Stomach (tissue), 4 donors: ENCODE data around the gene LYPD3.

Experiments
- EP300 ChIP-seq: sonication (generic); formaldehyde crosslinking; IDR thresholded peaks from one replicate; pipeline ENCODE4 v1.6.1; 2017; ENCODE audit warnings: antibody characterized with exemption
- POLR2A ChIP-seq, 4 donors: fragments of 450-650 bp; IDR thresholded peaks; one replicate each; pipeline ENCODE4 v1.6.1; 2016; ENCODE audit warnings: antibody characterized with exemption in 4 of 4, control low read depth in 2 of 4, mild to moderate bottlenecking in 1 of 4, moderate library complexity in 1 of 4
- POLR2AphosphoS5 ChIP-seq, 3 donors: sonication (generic); formaldehyde crosslinking; IDR thresholded peaks; one replicate each; pipeline ENCODE4 v1.6.1; 2016; ENCODE audit warnings: antibody characterized with exemption in 3 of 3
- TF ChIP-seq, protein P1 (sequence below), 7 experiments: fragments of 450-650 bp in 4 of 7; fragments of 200-600 bp in 3 of 7; sonication (generic) in 3 of 7; IDR thresholded peaks; one replicate each; pipeline ENCODE4 v1.5.1; 2016 to 2019; ENCODE audit warnings: antibody characterized with exemption in 7 of 7, control low read depth in 2 of 7, mild to moderate bottlenecking in 1 of 7

- TF ChIP-seq POLR2AphosphoS5 (IDR thresholded peaks at IDR 0.05) (no peak), POLR2A (IDR thresholded peaks at IDR 0.05) (no peak), EP300 (no peak)
- TF ChIP-seq, protein P1, sequence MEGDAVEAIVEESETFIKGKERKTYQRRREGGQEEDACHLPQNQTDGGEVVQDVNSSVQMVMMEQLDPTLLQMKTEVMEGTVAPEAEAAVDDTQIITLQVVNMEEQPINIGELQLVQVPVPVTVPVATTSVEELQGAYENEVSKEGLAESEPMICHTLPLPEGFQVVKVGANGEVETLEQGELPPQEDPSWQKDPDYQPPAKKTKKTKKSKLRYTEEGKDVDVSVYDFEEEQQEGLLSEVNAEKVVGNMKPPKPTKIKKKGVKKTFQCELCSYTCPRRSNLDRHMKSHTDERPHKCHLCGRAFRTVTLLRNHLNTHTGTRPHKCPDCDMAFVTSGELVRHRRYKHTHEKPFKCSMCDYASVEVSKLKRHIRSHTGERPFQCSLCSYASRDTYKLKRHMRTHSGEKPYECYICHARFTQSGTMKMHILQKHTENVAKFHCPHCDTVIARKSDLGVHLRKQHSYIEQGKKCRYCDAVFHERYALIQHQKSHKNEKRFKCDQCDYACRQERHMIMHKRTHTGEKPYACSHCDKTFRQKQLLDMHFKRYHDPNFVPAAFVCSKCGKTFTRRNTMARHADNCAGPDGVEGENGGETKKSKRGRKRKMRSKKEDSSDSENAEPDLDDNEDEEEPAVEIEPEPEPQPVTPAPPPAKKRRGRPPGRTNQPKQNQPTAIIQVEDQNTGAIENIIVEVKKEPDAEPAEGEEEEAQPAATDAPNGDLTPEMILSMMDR (IDR thresholded peaks at IDR 0.05) = no peak
Measured at GRCh38 chr19:43452582-43452981, 12.8 kb downstream of the LYPD3 start.
